IMR-90 (cell line): Measurements from ENCODE around the gene YBEY. TPM values are rescaled to one million over a fixed set of nuclear protein-coding genes. Genes with fewer than 3 reads are reported as not detected.

Experiments used
- ATAC-seq: fragments of 200-7000 bp; cut with Tn5 transposase; 2 replicates; pipeline ENCODE4 v1.9.1; 2020; ENCODE audit warnings: low read depth, mild to moderate bottlenecking, moderate library complexity
- BruUV-seq: library from RNA; stranded (reverse); fragments of 400-500 nt; replicated peaks from 2 replicates; lab custom pipeline; 2021; lab: Mats Ljungman, UMichigan
- CTCF ChIA-PET: fragments of 300-600 bp; formaldehyde crosslinking; extraction: SDS; loops from one replicate; lab custom pipeline; 2021; ENCODE audit warnings: antibody characterized with exemption; lab: Yijun Ruan, JAX
- POLR2A ChIA-PET: fragments of 300-600 bp; sonication (Branson Sonifier 250); formaldehyde crosslinking; loops from one replicate; lab custom pipeline; 2022; ENCODE audit warnings: antibody characterized with exemption; ENCODE audit not compliant: unreplicated experiment; lab: Charles Lee
- DNase-seq: peaks from one replicate; pipeline ENCODE4 v3.0.0; 2013
- H2AFZ ChIP-seq: replicated peaks from 2 replicates; pipeline ENCODE3; 2013; ENCODE audit warnings: low read length, mild to moderate bottlenecking; ENCODE audit not compliant: poor library complexity
- H2AK5ac ChIP-seq: 2 replicates; pipeline ENCODE4 v1.6.1; 2013; ENCODE audit warnings: low read depth, low read length, inconsistent platforms
- H2AK9ac ChIP-seq: replicated peaks from 2 replicates; pipeline ENCODE3; 2013; ENCODE audit warnings: mild to moderate bottlenecking, low read depth, low read length, moderate library complexity; ENCODE audit not compliant: poor library complexity
- H2BK120ac ChIP-seq: 2 replicates; pipeline ENCODE4 v1.6.1; 2013; ENCODE audit warnings: low read depth, low read length, inconsistent platforms
- H2BK15ac ChIP-seq: 3 replicates; pipeline ENCODE4 v1.6.1; 2013; ENCODE audit warnings: low read depth, low read length, inconsistent platforms
- H2BK20ac ChIP-seq: 2 replicates; pipeline ENCODE4 v1.6.1; 2013; ENCODE audit warnings: low read depth, mild to moderate bottlenecking, inconsistent platforms, low read length, moderate library complexity
- H2BK5ac ChIP-seq: 2 replicates; pipeline ENCODE4 v1.6.1; 2013; ENCODE audit warnings: mild to moderate bottlenecking, low read depth, low read length, inconsistent platforms; ENCODE audit not compliant: poor library complexity, severe bottlenecking
- H3K14ac ChIP-seq: replicated peaks from 2 replicates; pipeline ENCODE4 v1.6.1; 2013; ENCODE audit warnings: low read depth, low read length, inconsistent platforms
- H3K18ac ChIP-seq: 2 replicates; pipeline ENCODE4 v1.6.1; 2013; ENCODE audit warnings: low read depth, low read length, control low read depth
- H3K23ac ChIP-seq: 2 replicates; pipeline ENCODE4 v1.6.1; 2013; ENCODE audit warnings: low read depth, low read length, inconsistent platforms
- H3K27ac ChIP-seq: 2 replicates; pipeline ENCODE4 v1.5.1; 2013; ENCODE audit warnings: mild to moderate bottlenecking, control low read depth, low read length; ENCODE audit not compliant: insufficient read depth
- H3K27me3 ChIP-seq: 2 replicates; pipeline ENCODE4 v1.6.1; 2013; ENCODE audit warnings: low read length; ENCODE audit not compliant: control insufficient read depth, insufficient read depth
- H3K36me3 ChIP-seq: 2 replicates; pipeline ENCODE4 v1.6.1; 2013; ENCODE audit warnings: low read length, mixed read lengths; ENCODE audit not compliant: control insufficient read depth, insufficient read depth
- H3K4ac ChIP-seq: 2 replicates; pipeline ENCODE4 v1.6.1; 2013; ENCODE audit warnings: low read depth, low read length, inconsistent platforms
- H3K4me1 ChIP-seq: 2 replicates; pipeline ENCODE4 v1.6.1; 2013; ENCODE audit warnings: low read length, mixed read lengths; ENCODE audit not compliant: control insufficient read depth, insufficient read depth
- H3K4me2 ChIP-seq: 2 replicates; pipeline ENCODE4 v1.6.1; 2013; ENCODE audit warnings: low read depth, mild to moderate bottlenecking, control low read depth, low read length, moderate library complexity
- H3K4me3 ChIP-seq: 2 replicates; pipeline ENCODE4 v1.5.1; 2013; ENCODE audit warnings: low read depth, mild to moderate bottlenecking, control low read depth, low read length, moderate library complexity; ENCODE audit not compliant: insufficient read depth
- H3K56ac ChIP-seq: 2 replicates; pipeline ENCODE4 v1.6.1; 2013; ENCODE audit warnings: low read length, inconsistent platforms; ENCODE audit not compliant: insufficient read depth; ENCODE audit errors: extremely low read depth
- H3K79me1 ChIP-seq, 2 experiments: 2 replicates each; pipeline ENCODE4 v1.6.1; 2013; ENCODE audit warnings: low read length in 2 of 2, inconsistent platforms in 1 of 2, low read depth in 1 of 2
- H3K9ac ChIP-seq: 2 replicates; pipeline ENCODE4 v1.6.1; 2013; ENCODE audit warnings: low read depth, low read length, control low read depth
- H3K9me1 ChIP-seq: 2 replicates; pipeline ENCODE4 v1.6.1; 2013; ENCODE audit warnings: low read length, inconsistent platforms; ENCODE audit not compliant: insufficient read depth
- H3K9me3 ChIP-seq: 2 replicates; pipeline ENCODE4 v1.6.1; 2013; ENCODE audit warnings: low read length; ENCODE audit not compliant: control insufficient read depth, insufficient read depth
- H4K20me1 ChIP-seq: 2 replicates; pipeline ENCODE4 v1.6.1; 2013; ENCODE audit warnings: low read length, inconsistent platforms; ENCODE audit not compliant: insufficient read depth
- H4K5ac ChIP-seq: 2 replicates; pipeline ENCODE4 v1.6.1; 2013; ENCODE audit warnings: mild to moderate bottlenecking, low read depth, low read length, control low read depth
- H4K8ac ChIP-seq, 2 experiments: 2 replicates each; pipeline ENCODE4 v1.6.1; 2013; ENCODE audit warnings: low read depth in 2 of 2, low read length in 2 of 2, control low read depth in 1 of 2, inconsistent platforms in 1 of 2
- H4K91ac ChIP-seq: 2 replicates; pipeline ENCODE4 v1.6.1; 2013; ENCODE audit warnings: low read depth, low read length, inconsistent platforms; ENCODE audit not compliant: insufficient read depth
- BHLHE40 ChIP-seq: fragments of 150-350 bp; IDR thresholded peaks from 2 replicates; pipeline ENCODE4 v1.6.1; 2016; ENCODE audit warnings: mild to moderate bottlenecking, low read depth, low read length
- CEBPB ChIP-seq: IDR thresholded peaks from 2 replicates; pipeline ENCODE4 v1.6.1; 2012; ENCODE audit warnings: low read depth, low read length, improper control_type of control experiment
- CHD1 ChIP-seq: IDR thresholded peaks from 2 replicates; pipeline ENCODE4 v1.6.1; 2012; ENCODE audit warnings: low read depth, low read length, improper control_type of control experiment
- CTCF ChIP-seq: conservative IDR thresholded peaks from 2 replicates; pipeline ENCODE4 v1.5.1; 2012; ENCODE audit warnings: mild to moderate bottlenecking, low read depth, low read length, improper control_type of control experiment
- ELK1 ChIP-seq: fragments of 150-350 bp; IDR thresholded peaks from 2 replicates; pipeline ENCODE4 v1.6.1; 2016; ENCODE audit warnings: low read depth, mild to moderate bottlenecking, low read length, moderate library complexity, borderline replicate concordance
- FOS ChIP-seq: fragments of 150-350 bp; IDR thresholded peaks from 2 replicates; pipeline ENCODE4 v1.6.1; 2016; ENCODE audit warnings: low read depth, low read length
- MAFK ChIP-seq: IDR thresholded peaks from 2 replicates; pipeline ENCODE4 v1.6.1; 2012; ENCODE audit warnings: low read depth, low read length, improper control_type of control experiment
- MAZ ChIP-seq: IDR thresholded peaks from 2 replicates; pipeline ENCODE4 v1.6.1; 2012; ENCODE audit warnings: low read depth, mild to moderate bottlenecking, low read length, improper control_type of control experiment, moderate library complexity, borderline replicate concordance
- MXI1 ChIP-seq: IDR thresholded peaks from 2 replicates; pipeline ENCODE4 v1.6.1; 2012; ENCODE audit warnings: low read depth, mild to moderate bottlenecking, low read length, moderate library complexity, borderline replicate concordance
- NFE2L2 ChIP-seq: fragments of 150-350 bp; IDR thresholded peaks from 2 replicates; pipeline ENCODE4 v1.6.1; 2016; ENCODE audit warnings: low read depth, mild to moderate bottlenecking, low read length
- POLR2A ChIP-seq: IDR thresholded peaks from 2 replicates; pipeline ENCODE4 v1.6.1; 2012; ENCODE audit warnings: mild to moderate bottlenecking, low read depth, low read length
- RAD21 ChIP-seq: IDR thresholded peaks from 2 replicates; pipeline ENCODE4 v1.6.1; 2012; ENCODE audit warnings: low read length, improper control_type of control experiment
- RCOR1 ChIP-seq: IDR thresholded peaks from 2 replicates; pipeline ENCODE4 v1.6.1; 2012; ENCODE audit warnings: mild to moderate bottlenecking, low read length, improper control_type of control experiment; ENCODE audit not compliant: insufficient replicate concordance
- RFX5 ChIP-seq: IDR thresholded peaks from 2 replicates; pipeline ENCODE4 v1.8.0; 2012; ENCODE audit warnings: low read depth, mild to moderate bottlenecking, low read length, moderate library complexity
- SMC3 ChIP-seq: fragments of 150-350 bp; IDR thresholded peaks from 2 replicates; pipeline ENCODE4 v1.6.1; 2016; ENCODE audit warnings: low read depth, mild to moderate bottlenecking, antibody characterized with exemption, low read length, moderate library complexity
- USF2 ChIP-seq: fragments of 150-350 bp; IDR thresholded peaks from 2 replicates; pipeline ENCODE4 v1.6.1; 2017; ENCODE audit warnings: mild to moderate bottlenecking, antibody characterized with exemption, low read length, low read depth
- WGBS, 2 experiments: methylation state at CpG; one replicate each; pipeline versions ENCODE4 v1.1.5 to v1.1.7; 2013; ENCODE audit warnings: missing lambda C conversion rate in 2 of 2; ENCODE audit not compliant: insufficient read length in 1 of 2; ENCODE audit errors: extremely low coverage in 2 of 2; 5-methylcytosine and 5-hydroxymethylcytosine counted together
- dilution Hi-C: fragments of 300-500 bp; cut with HindIII; formaldehyde crosslinking; loops from one replicate; pipeline ENCODE4 v1.14.3; 2018; ENCODE audit warnings: low sequenced_read_pairs; ENCODE audit not compliant: unreplicated experiment
- in situ Hi-C: fragments of 300-500 bp; cut with MboI; formaldehyde crosslinking; loops from 3 replicates; pipeline ENCODE4 v1.14.3; 2019; ENCODE audit warnings: low sequenced_read_pairs, inconsistent platforms, mixed read lengths
- intact Hi-C: fragments of 100-400 bp; cut with micrococcal nuclease; formaldehyde crosslinking; loops from 2 replicates; pipeline ENCODE4 v1.10.0; 2022
- polyA plus RNA-seq, 3 experiments: library from polyadenylated mRNA; depleted of rRNA; stranded (reverse); fragments of >200 nt; gene quantifications; 2 replicates each; pipeline ENCODE4 v1.2.3, GENCODE V29; 2012; ENCODE audit warnings: low replicate concordance in 1 of 3
- total RNA-seq: library from RNA; depleted of rRNA; stranded (reverse); fragments of >200 nt; gene quantifications from 2 replicates; pipeline ENCODE4 v1.2.3, GENCODE V29; 2012

The YBEY gene
- total and polyA plus RNA-seq, 2 of the 4 experiments (the other 2 are of a cell fraction), result 5.9 to 26.2 TPM

GRCh38 chr21:46274797-46275390 lies 11.2 kb upstream of the YBEY start:
- WGBS, 2 experiments, result 58% methylated on average over 2 of the region's 11 CpGs; no CpG with 5 or more reads in 1 of the 2 experiments
- ChIA-PET CTCF (no interaction called here), POLR2A (no interaction called here)
- Histone ChIP-seq H4K5ac (no peak overlapping the region), H3K27ac (no peak overlapping the region), H3K9me1 (0 out of 2 replicates have a peak, but pooled peaks cover 3% of the 10 kb centered on the region), H3K36me3 (peaks cover 65% of the 10 kb centered on the region), H4K20me1 (peaks cover 3% of the 10 kb centered on the region), H2BK5ac (no peak overlapping the region), H3K23ac (no peak overlapping the region), H3K27me3 (no peaks in the 10 kb centered on the region), H4K91ac (no peak overlapping the region), H3K4me3 (no peak overlapping the region), H3K14ac (no peak overlapping the region), H3K9ac (no peak overlapping the region), H2AFZ (no peak overlapping the region), H3K4ac (no peak overlapping the region), H3K4me2 (no peak overlapping the region), H4K8ac (no peak overlapping the region), H3K18ac (no peak overlapping the region), H3K9me3 (no peaks in the 10 kb centered on the region), H2BK15ac (no peak overlapping the region), H3K4me1 (no peaks in the 10 kb centered on the region), H3K56ac (no peak overlapping the region), H2BK20ac (no peak overlapping the region), H2AK5ac (no peak overlapping the region), H3K79me1 (peaks cover 13 to 33% of the 10 kb centered on the region in 2 experiments), H2AK9ac (no peak overlapping the region), H2BK120ac (no peak overlapping the region)
- no TSS peak for BruUV-seq
- TF ChIP-seq RFX5 (no peak), ELK1 (no peak), SMC3 (no peak), RAD21 (no peak), CHD1 (no peak), MAFK (no peak), BHLHE40 (no peak), NFE2L2 (no peak), CTCF (no peak), CEBPB (no peak), RCOR1 (no peak), MXI1 (no peak), FOS (no peak), MAZ (no peak), POLR2A (no peak), USF2 (no peak)
- in situ Hi-C loops, result no loop called here
- ATAC-seq (no peak), DNase-seq (no peak)
- intact Hi-C loops, result no loop called here
- dilution Hi-C loops, result no loop called here
